HG03280 (cell line): ENCODE measurements around the gene TMEM179.

Experiments used
- ATAC-seq: cut with Tn5 transposase; IDR thresholded peaks from one replicate; pipeline ENCODE4 v1.9.1; 2021; ENCODE audit warnings: mild to moderate bottlenecking, moderate library complexity; ENCODE audit not compliant: unreplicated experiment

The TMEM179 gene

GRCh38 chr14:104600141-104600643 lies 4.4 kb downstream of the TMEM179 start:
- no peak for ATAC-seq

- ATAC-seq: no peak
Observed at GRCh38 chr14:104599446-104599845, 5.1 kb downstream of the TMEM179 start.

GRCh38 chr14:104598910-104599273 lies 5.7 kb downstream of the TMEM179 start:
- no peak for ATAC-seq

- no peak for ATAC-seq
Observed at GRCh38 chr14:104598039-104598909, 6.3 kb downstream of the TMEM179 start.

GRCh38 chr14:104597576-104597975 lies 7.0 kb downstream of the TMEM179 start:
- ATAC-seq: no peak

GRCh38 chr14:104596927-104597351 lies 7.6 kb downstream of the TMEM179 start:
- ATAC-seq: no peak

- no peak for ATAC-seq
Observed at GRCh38 chr14:104596451-104596918, 8.1 kb downstream of the TMEM179 start.

- ATAC-seq: no peak
Observed at GRCh38 chr14:104595911-104596450, 8.6 kb downstream of the TMEM179 start.

GRCh38 chr14:104595116-104595675 lies 9.4 kb downstream of the TMEM179 start:
- no peak for ATAC-seq

- ATAC-seq: no peak
Observed at GRCh38 chr14:104594310-104595046, 10.1 kb downstream of the TMEM179 start.

- no peak for ATAC-seq
Observed at GRCh38 chr14:104593710-104594136, 10.8 kb downstream of the TMEM179 start.

- no peak for ATAC-seq
Observed at GRCh38 chr14:104593241-104593701, 11.3 kb downstream of the TMEM179 start.

- no peak for ATAC-seq
Observed at GRCh38 chr14:104592785-104593184, 11.8 kb downstream of the TMEM179 start.

- no peak for ATAC-seq
Observed at GRCh38 chr14:104592292-104592672, 12.3 kb downstream of the TMEM179 start.

- no peak for ATAC-seq
Observed at GRCh38 chr14:104591506-104592291, 12.9 kb downstream of the TMEM179 start.

- ATAC-seq: no peak
Observed at GRCh38 chr14:104591031-104591430, 13.5 kb downstream of the TMEM179 start.

- no peak for ATAC-seq
Observed at GRCh38 chr14:104590240-104590965, 14.2 kb downstream of the TMEM179 start.

- no peak for ATAC-seq
Observed at GRCh38 chr14:104589338-104590195, 15.0 kb downstream of the TMEM179 start.
